Retinal pigment epithelial cell (primary cell): ENCODE measurements around the gene KCNK6.

ENCODE experiments used
- DNase-seq: peaks from one replicate; pipeline ENCODE4 v3.0.0-alpha.2; 2010; ENCODE audit warnings: low read depth
- H3K4me3 ChIP-seq: 2 replicates; pipeline ENCODE4 v1.5.1; 2011; ENCODE audit warnings: mild to moderate bottlenecking, low read length, control low read depth, moderate library complexity
- CTCF ChIP-seq: conservative IDR thresholded peaks from 2 replicates; pipeline ENCODE4 v1.5.1; 2011; ENCODE audit warnings: low read depth, low read length, control low read depth, inconsistent platforms

Gene KCNK6

GRCh38 chr19:38307076-38307475 is 12.6 kb upstream of the KCNK6 start:
- no peak for TF ChIP-seq CTCF
- DNase-seq, result no peak
- no peak overlapping the region for H3K4me3 ChIP-seq

GRCh38 chr19:38307597-38307996 is 12.0 kb upstream of the KCNK6 start:
- no peak for DNase-seq
- no peak for TF ChIP-seq CTCF

DNA sequence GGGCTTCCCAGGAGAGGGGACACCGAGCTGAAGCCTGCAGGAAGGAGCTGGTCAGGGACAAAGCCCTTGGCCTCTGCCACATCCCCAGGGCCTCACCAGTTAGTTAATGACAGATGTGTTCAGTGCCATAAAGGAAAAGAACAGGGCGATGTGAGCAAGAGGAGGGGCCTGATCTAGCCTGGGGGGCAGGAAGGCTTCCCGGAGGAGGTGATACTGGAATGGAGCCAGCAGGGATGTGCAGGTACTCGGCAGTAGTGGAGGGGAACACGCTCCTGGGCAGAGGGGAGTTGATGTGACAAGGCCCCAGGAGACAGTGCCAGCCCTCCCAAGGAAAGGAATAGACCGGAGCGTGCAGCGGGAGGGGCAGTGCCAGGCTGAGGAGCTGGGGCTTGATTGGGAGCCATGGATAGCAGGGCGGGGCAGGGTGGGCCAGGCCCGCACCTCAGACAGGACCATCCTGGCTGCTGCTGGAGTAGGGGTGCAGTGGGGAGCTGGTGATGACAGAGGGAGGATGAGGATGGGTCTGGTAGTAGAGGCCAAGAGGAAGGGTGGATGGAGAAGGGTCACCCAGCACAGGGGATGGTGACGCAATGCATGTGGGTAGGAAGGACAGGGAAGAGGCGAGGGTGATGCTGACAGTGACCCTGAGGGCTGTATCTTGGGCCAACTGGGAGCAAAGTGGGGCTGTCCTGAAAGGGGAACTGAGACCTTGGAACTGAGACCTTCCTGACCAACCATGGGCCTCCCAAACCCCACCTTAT is 11.5 kb upstream of the KCNK6 start:
- DNase-seq, result no peak
- TF ChIP-seq CTCF, result no peak
- H3K4me3 ChIP-seq, result no peak overlapping the region

More at GRCh38 chr19:38307597-38307996, 12.0 kb upstream of the KCNK6 start:
- H3K4me3 ChIP-seq, result no peak overlapping the region

GRCh38 chr19:38308926-38309614 is 10.6 kb upstream of the KCNK6 start:
- no peak for TF ChIP-seq CTCF

GRCh38 chr19:38309615-38310278 is 9.9 kb upstream of the KCNK6 start:
- H3K4me3 ChIP-seq, result no peak overlapping the region
- DNase-seq, result no peak
- no peak for TF ChIP-seq CTCF

More at GRCh38 chr19:38308926-38309614, 10.6 kb upstream of the KCNK6 start:
- DNase-seq, result no peak
- H3K4me3 ChIP-seq, result no peak overlapping the region

GRCh38 chr19:38310279-38310670 is 9.4 kb upstream of the KCNK6 start:
- no peak for TF ChIP-seq CTCF
- no peak overlapping the region for H3K4me3 ChIP-seq

More at GRCh38 chr19:38310279-38310670, 9.4 kb upstream of the KCNK6 start:
- no peak for DNase-seq
